Right lung (tissue), 5 donors: ENCODE measurements around the gene DIP2C. TPM values are rescaled to one million over a fixed set of nuclear protein-coding genes. Genes with fewer than 3 reads are reported as not detected.

Experiments
- DNase-seq, 2 donors: peaks; one replicate each; pipeline ENCODE4 v3.0.0-alpha.2; 2013
- polyA plus RNA-seq, 5 donors: library from polyadenylated mRNA; unstranded; fragments of 120-200 nt; gene quantifications; one replicate each; pipeline versions ENCODE4 v1.2.1 to v1.2.3, GENCODE V29; 2013; ENCODE audit warnings: inconsistent platforms in 1 of 5, low replicate concordance in 1 of 5; ENCODE audit not compliant: insufficient read length in 5 of 5, insufficient read depth in 1 of 5

The DIP2C gene
- polyA plus RNA-seq, 5 donors, result 15.8 to 20.3 (median 17.9) TPM

GRCh38 chr10:627032-627992 is 62.2 kb downstream of the DIP2C start:
- DNase-seq, result no peak

GRCh38 chr10:625751-626711 is 63.4 kb downstream of the DIP2C start:
- no peak for DNase-seq

- DNase-seq, result no peak
Observed at GRCh38 chr10:625333-625696, 64.2 kb downstream of the DIP2C start.

GRCh38 chr10:624605-625332 is 64.7 kb downstream of the DIP2C start:
- DNase-seq, result no peak

- DNase-seq, result no peak
Observed at GRCh38 chr10:624312-624604, 65.2 kb downstream of the DIP2C start.

DNA sequence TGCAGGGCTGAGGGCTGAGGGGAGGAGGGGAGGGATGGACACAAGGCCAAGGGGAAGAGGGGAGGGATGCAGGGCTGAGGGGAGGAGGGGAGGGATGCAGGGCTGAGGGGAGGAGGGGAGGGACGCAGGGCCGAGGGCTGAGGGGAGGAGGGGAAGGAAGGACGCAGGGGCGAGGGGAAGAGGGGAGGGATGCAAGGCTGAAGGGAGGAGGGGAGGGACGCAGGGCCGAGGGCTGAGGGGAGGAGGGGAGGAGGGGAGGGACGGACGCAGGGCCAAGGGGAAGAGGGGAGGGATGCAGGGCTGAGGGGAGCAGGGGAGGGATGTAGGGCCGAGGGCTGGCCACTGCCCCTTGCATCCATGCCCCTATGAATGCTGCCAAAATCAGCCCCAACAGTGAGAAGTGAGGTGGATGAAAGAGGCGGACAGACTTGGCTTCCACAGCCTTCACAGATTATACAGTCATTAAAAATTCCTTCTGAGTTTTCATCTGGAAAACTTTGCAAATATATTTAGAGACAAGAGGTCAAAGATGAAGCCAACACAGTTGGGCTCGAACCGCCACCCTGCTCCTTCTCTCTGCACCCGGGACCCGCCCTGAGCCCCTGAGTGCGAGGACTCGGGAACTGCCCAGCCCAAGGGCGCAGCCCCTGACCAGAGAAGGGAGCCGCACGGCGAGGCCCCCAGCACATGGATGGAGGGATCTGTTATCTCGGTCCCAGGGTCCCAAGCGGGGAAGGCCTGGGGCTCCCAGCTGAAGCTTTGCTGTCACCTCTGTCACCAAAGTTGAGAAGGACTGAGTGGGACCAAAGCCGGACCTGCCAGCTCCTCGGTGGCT is 65.8 kb downstream of the DIP2C start:
- no peak for DNase-seq

DNA sequence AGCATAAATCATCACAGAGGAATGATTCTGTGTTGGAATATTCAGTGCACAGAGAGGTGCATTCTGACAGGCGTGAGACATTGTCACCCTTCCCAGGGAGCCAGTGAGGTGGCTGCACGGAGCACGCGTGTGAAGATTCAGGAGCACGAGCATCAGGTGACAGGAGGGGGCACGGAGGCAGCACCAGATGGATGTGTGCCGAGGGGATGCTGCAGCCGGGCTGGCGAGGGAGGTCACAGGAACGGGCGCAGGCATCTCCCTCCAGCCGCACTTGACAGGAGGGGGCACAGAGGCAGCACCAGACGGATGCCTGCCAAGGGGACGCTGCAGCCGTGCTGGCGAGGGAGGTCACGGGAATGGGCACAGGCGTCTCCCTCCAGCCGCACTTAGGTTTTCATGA is 66.5 kb downstream of the DIP2C start:
- no peak for DNase-seq

GRCh38 chr10:621981-622740 is 67.3 kb downstream of the DIP2C start:
- no peak for DNase-seq

DNA sequence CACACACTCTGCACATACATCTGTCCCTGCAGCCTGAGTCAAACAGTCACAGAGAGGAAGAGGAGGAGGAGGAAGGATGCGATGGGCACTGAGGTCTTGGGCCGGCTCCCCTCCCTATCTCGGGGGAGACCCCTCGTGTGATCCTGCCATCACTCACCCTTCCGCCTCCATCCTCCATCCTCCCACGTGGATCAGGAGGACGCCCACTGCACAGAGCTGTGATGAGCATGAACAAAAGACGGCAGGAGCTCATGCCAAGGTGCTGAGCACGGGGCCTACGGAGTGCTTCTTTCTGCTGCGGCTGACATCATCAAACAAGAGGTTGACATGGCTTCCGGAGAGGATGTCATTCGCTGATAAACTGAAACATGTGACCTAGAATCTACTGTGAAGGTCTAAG is 68.0 kb downstream of the DIP2C start:
- no peak for DNase-seq

- DNase-seq, result no peak
Observed at GRCh38 chr10:620971-621370, 68.5 kb downstream of the DIP2C start.

GRCh38 chr10:620417-620816 is 69.1 kb downstream of the DIP2C start:
- no peak for DNase-seq

DNA sequence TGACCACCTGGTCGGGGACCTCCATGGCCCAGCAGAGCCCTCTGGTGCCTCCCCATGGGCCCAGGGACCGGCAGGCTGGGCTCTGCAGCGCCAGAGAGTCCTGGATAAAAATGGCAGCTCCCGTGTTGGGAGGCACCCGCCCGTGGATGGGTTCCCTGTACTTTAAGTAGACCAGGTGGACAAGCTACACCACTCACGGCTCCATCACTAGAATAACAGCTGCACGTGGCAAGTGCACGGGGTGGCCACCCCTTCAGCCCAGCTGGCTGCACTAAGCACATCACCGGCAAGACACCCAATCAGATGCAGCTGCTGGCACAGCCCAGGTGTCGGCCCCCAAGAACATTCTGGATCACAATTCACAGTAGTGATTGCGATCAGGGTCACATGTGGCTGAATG is 69.8 kb downstream of the DIP2C start:
- DNase-seq, result no peak

DNA sequence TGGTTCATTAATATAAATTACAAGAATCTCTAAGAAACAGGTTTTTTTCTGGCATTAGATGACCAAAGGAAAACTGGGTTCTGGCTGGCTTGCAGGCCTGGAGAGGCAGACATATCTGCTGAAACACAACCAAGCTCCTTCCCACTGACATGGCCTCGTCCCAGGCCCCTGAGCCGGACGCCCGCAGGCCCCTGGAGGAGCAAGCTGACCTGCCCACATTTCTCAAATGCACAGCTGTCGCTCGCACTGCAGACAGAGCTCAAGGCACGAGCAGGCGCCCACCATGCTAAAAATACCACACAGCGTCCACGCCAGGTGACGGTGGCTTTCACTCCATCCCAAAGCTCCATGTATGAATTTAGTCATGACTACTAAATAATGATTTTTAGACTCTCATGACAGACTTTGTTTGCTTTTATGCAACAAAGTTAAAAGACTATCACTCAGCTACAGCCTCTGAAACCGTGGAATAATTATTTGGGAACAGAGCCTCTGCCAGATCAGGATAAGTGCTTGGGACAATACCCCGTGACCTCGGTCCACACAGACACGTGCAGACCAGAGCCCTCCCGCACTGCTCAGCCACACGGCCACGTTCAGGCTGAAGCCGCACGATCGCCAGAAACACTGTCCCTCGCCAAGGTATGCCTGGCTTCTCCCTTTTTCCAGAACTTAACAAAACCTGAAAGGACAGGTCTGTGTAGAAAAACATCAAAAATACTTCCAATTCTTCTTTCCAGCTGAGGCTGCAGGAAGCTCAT is 71.1 kb downstream of the DIP2C start:
- no peak for DNase-seq

DNA sequence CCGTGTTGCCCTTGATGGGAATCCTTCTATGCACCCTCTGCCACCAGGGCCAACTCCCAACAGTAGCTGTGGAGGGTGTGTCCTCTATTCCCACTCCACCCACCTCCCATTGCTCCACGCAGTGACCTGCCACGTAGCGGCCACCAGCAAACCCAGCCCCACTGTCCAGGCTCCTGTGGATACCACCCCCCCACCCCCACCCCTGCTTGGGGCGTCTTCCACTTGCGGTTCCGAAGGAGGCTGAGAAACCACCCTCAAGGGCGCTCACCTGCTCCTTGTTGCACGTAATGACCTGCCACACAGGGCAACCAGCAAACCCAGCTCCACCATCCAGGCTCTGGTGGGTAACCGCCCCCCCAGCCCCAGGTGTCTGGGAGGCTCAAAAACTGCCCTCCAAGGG is 72.0 kb downstream of the DIP2C start:
- DNase-seq, result no peak

- DNase-seq, result no peak
Observed at GRCh38 chr10:615583-616152, 73.8 kb downstream of the DIP2C start.

DNA sequence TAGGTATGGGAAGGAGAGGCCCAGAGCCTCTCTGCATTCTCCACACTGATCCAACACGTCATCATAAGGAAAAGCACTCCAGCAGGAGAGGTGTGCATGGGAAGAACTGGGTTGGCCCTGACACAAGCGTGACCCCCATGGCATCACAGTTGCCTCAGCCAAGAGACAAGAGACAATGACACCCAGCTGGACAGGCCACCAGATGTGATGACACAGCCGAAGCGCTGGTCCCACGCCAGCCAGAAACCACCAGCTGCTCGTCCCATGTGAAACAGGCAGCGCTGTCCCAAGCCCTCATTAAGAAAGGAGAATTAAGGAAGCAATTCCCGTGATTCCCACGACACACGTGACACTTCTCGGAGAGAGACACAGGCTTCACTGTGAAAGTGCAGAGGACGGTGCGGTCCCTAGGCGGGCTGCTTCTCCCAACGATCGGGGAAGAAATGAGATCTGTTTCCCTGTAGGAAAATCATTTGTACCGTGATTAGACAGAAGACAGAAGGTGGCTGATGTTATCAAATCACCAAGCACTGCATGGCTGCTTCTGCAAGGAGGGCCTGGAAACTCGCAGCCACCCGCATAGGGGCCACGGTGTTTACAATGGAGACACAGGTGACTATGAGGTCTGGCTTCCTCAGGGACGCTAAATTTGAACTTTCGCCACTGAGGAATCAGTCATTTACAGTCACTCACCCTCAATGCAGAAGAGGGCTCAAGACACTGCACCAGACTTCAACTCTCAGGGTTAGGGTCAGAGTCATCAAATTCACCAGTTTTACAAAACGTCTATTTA is 74.5 kb downstream of the DIP2C start:
- no peak for DNase-seq

- no peak for DNase-seq
Observed at GRCh38 chr10:614139-614711, 75.2 kb downstream of the DIP2C start.
